SU-DHL-6 (cell line): ENCODE results near the gene AGBL4.

ENCODE experiments used
- H2AFZ ChIP-seq: fragments of 200-600 bp; sonication (generic); 2 replicates; pipeline ENCODE4 v1.6.1; 2014; ENCODE audit warnings: low read depth, mild to moderate bottlenecking, moderate library complexity, mixed read lengths, antibody characterized with exemption, low read length; ENCODE audit not compliant: severe bottlenecking
- H3F3A ChIP-seq: fragments of 200-600 bp; shearing (Covaris generic); 2 replicates; pipeline ENCODE4 v1.6.0; 2016; ENCODE audit warnings: antibody characterized with exemption, mild to moderate bottlenecking; ENCODE audit not compliant: insufficient read depth
- H3K27ac ChIP-seq: fragments of 200-600 bp; sonication (generic); 2 replicates; pipeline ENCODE4 v1.5.1; 2016; ENCODE audit warnings: low read depth, mild to moderate bottlenecking, low read length, moderate library complexity, mixed read lengths
- H3K27me3 ChIP-seq: fragments of 200-600 bp; sonication (generic), shearing (Covaris generic); 2 replicates; pipeline ENCODE4 v1.6.0; 2014; ENCODE audit warnings: mild to moderate bottlenecking, low read length
- H3K36me3 ChIP-seq: fragments of 200-600 bp; sonication (generic); 2 replicates; pipeline ENCODE4 v1.6.1; 2014; ENCODE audit warnings: mild to moderate bottlenecking, low read length, mixed read lengths
- H3K4me2 ChIP-seq: fragments of 300-600, 200-600 bp; shearing (Covaris generic), sonication (generic); 2 replicates; pipeline ENCODE4 v1.6.0; 2014; ENCODE audit warnings: low read length, low read depth, mild to moderate bottlenecking; ENCODE audit not compliant: poor library complexity, severe bottlenecking
- H3K4me3 ChIP-seq: fragments of 200-600 bp; sonication (generic); 2 replicates; pipeline ENCODE4 v1.5.1; 2014; ENCODE audit warnings: antibody characterized with exemption, low read length, mild to moderate bottlenecking, mixed read lengths; ENCODE audit not compliant: insufficient read depth, poor library complexity, severe bottlenecking
- H3K79me2 ChIP-seq: fragments of 200-600 bp; sonication (generic); 2 replicates; pipeline ENCODE4 v1.6.1; 2014; ENCODE audit warnings: mild to moderate bottlenecking, low read length, moderate library complexity; ENCODE audit not compliant: insufficient read depth
- H3K9ac ChIP-seq: fragments of 200-600 bp; sonication (generic); 2 replicates; pipeline ENCODE4 v1.7.0; 2014; ENCODE audit warnings: mild to moderate bottlenecking, low read length
- H3K9me2 ChIP-seq: fragments of 200-600 bp; sonication (generic); replicated peaks from 2 replicates; pipeline ENCODE4 v1.6.1; 2014; ENCODE audit warnings: low read length; ENCODE audit not compliant: insufficient read depth
- H3K9me3 ChIP-seq: fragments of 200-600 bp; sonication (generic); 2 replicates; pipeline ENCODE4 v1.6.1; 2014; ENCODE audit warnings: low read length, mixed read lengths; ENCODE audit not compliant: insufficient read depth
- H4K20me1 ChIP-seq: fragments of 200-600 bp; sonication (generic); 2 replicates; pipeline ENCODE4 v1.6.1; 2014; ENCODE audit warnings: low read depth, mild to moderate bottlenecking, antibody characterized with exemption, low read length, moderate library complexity, mixed read lengths
- CTCF ChIP-seq: fragments of 200-600 bp; sonication (generic); IDR thresholded peaks from one replicate; pipeline ENCODE4 v1.5.1; 2017; ENCODE audit warnings: antibody characterized with exemption, mild to moderate bottlenecking, low read length, moderate library complexity; ENCODE audit not compliant: insufficient read depth, poor library complexity, severe bottlenecking
- EZH2phosphoT487 ChIP-seq: fragments of 200-600 bp; sonication (generic), shearing (Covaris generic); conservative IDR thresholded peaks from 2 replicates; pipeline ENCODE4 v1.6.1; 2018; ENCODE audit warnings: mild to moderate bottlenecking, antibody characterized with exemption, low read length, moderate library complexity, mixed read lengths

The AGBL4 gene

GRCh38 chr1:49339043-49339442, 684.7 kb downstream of the AGBL4 start:
- Histone ChIP-seq H2AFZ (no peak overlapping the region), H3K36me3 (no peaks in the 10 kb centered on the region), H3K27ac (no peak overlapping the region), H3K9me3 (no peaks in the 10 kb centered on the region), H3K9me2 (no peaks in the 10 kb centered on the region), H3K4me3 (no peak overlapping the region), H3K4me2 (no peak overlapping the region), H3K9ac (no peak overlapping the region), H4K20me1 (no peaks in the 10 kb centered on the region), H3K79me2 (no peaks in the 10 kb centered on the region), H3F3A (no peaks in the 10 kb centered on the region), H3K27me3 (no peaks in the 10 kb centered on the region)
- no peak for TF ChIP-seq CTCF
- TF ChIP-seq EZH2phosphoT487: no peak

- no peaks in the 10 kb centered on the region for H3K9me3 ChIP-seq
- no peaks in the 10 kb centered on the region for H3K27me3 ChIP-seq
- H3K9me2 ChIP-seq: no peaks in the 10 kb centered on the region
- no peak overlapping the region for H3K4me3 ChIP-seq
- no peak overlapping the region for H3K27ac ChIP-seq
- H2AFZ ChIP-seq: no peak overlapping the region
- H3K9ac ChIP-seq: no peak overlapping the region
- no peaks in the 10 kb centered on the region for H3F3A ChIP-seq
- no peaks in the 10 kb centered on the region for H3K79me2 ChIP-seq
- H4K20me1 ChIP-seq: no peaks in the 10 kb centered on the region
- H3K4me2 ChIP-seq: no peak overlapping the region
- no peaks in the 10 kb centered on the region for H3K36me3 ChIP-seq
- TF ChIP-seq CTCF (no peak), EZH2phosphoT487 (no peak)
Observed at GRCh38 chr1:49337251-49337650, 686.5 kb downstream of the AGBL4 start.

- TF ChIP-seq CTCF (no peak), EZH2phosphoT487 (no peak)
- Histone ChIP-seq H3K4me2 (no peak overlapping the region), H4K20me1 (no peaks in the 10 kb centered on the region), H3K27ac (no peak overlapping the region), H2AFZ (no peak overlapping the region), H3K4me3 (no peak overlapping the region), H3K27me3 (no peaks in the 10 kb centered on the region), H3F3A (no peaks in the 10 kb centered on the region), H3K9me3 (no peaks in the 10 kb centered on the region), H3K9me2 (no peaks in the 10 kb centered on the region), H3K79me2 (no peaks in the 10 kb centered on the region), H3K36me3 (no peaks in the 10 kb centered on the region), H3K9ac (no peak overlapping the region)
Observed at GRCh38 chr1:49333906-49334305, 689.8 kb downstream of the AGBL4 start.
